ENCODE measurements around the gene TGFB1. TPM values are rescaled to one million over a fixed set of nuclear protein-coding genes. Genes with fewer than 3 reads are reported as not detected.
A peak's percentile ranks its signal among the peaks of the same experiment; 100 is the strongest.

Gene TGFB1
- total and polyA plus RNA-seq, 7 experiments from 2014 or later, result 31.4 to 322 (median 97.4) TPM

DNA sequence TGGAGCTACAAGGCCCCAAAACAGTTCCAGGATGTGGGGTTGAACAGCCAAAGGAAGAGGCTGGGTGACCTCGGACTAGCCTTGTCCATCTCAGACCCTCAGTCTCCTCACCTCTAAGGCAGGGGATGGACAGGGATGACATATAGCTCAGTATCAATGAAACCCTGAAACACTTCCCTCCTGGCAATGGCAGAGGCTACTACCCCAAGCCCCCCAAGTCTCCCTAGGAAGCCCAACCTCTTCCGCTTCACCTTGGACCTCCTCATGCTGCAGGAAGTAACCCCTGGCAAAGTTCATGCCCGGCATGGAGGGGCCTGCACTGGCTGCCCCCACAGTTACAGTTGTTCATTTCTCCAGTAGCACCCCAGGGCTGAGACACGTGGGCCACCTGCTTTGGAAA, 33.2 kb downstream of the TGFB1 start:
- H3K4me3 Mint-ChIP-seq, result no peak overlapping the region
- no peaks in the 10 kb centered on the region for H3K9me3 ChIP-seq (ENCODE audit: control insufficient read depth in 2 of 3, low read length in 3 of 3)
- H3K4me1 Mint-ChIP-seq, result peaks cover 15 to 45% (median 31%) of the 10 kb centered on the region in 7 donors
- DNase-seq, result no peak
- POLR2A ChIA-PET, result interaction anchor here (1.0 kb wide), 1 partner anchor 57 kb away, joined by 3 read pairs; the partner anchor contains the start of gene HNRNPUL1
- H3K27ac ChIP-seq (ENCODE audit: low read depth, low read length), result no peak overlapping the region
- H3K36me3 ChIP-seq (ENCODE audit: control insufficient read depth in 2 of 3, insufficient read depth in 3 of 3, low read length in 3 of 3), result peaks cover 13 to 94% (median 31%) of the 10 kb centered on the region in 3 experiments
- intact Hi-C loops (cut with micrococcal nuclease), result no loop called here
- no peak for ATAC-seq
- peaks cover 7 to 33% (median 19%) of the 10 kb centered on the region in 5 donors for H3K36me3 Mint-ChIP-seq
- CTCF ChIA-PET, result no interaction called here
- no peaks in the 10 kb centered on the region for H3K4me1 ChIP-seq (ENCODE audit: control insufficient read depth in 2 of 2, insufficient read depth in 2 of 2, low read length in 2 of 2)
- H3K27me3 ChIP-seq (ENCODE audit: control insufficient read depth in 2 of 2, insufficient read depth in 2 of 2, low read length in 2 of 2), result no peaks in the 10 kb centered on the region
- H3K4me3 ChIP-seq (ENCODE audit: low read length), result no peak overlapping the region
- H3K27ac Mint-ChIP-seq, result peak overlapping the region in 4 of 9 donors; percentile 5 to 80 (median 58)
- peaks cover 0 to 2% (median 0%) of the 10 kb centered on the region in 11 donors for H3K9me3 Mint-ChIP-seq
- no peaks in the 10 kb centered on the region for H3K27me3 Mint-ChIP-seq

DNA sequence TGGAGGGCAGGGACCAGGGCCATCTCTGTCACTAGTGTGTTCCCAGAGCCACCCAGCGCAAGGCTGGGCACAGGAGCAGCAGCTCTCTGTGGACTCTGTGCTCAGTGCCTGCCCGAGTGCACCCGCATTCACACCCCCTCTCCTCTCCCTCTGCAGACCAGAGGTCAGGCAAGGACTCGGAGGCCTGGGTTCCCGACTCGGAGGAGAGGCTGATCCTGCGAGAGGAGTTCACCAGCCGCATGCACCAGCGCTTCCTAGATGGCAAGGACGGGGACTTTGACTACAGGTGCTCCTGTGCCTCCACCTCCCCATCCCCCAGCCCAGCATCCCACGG, 33.6 kb downstream of the TGFB1 start:
- Mint-ChIP-seq H3K36me3 (peaks cover 7 to 32% (median 19%) of the 10 kb centered on the region in 5 donors), H3K4me1 (peaks cover 15 to 41% (median 30%) of the 10 kb centered on the region in 7 donors), H3K9me3 (peaks cover 0 to 2% (median 0%) of the 10 kb centered on the region in 11 donors), H3K27me3 (no peaks in the 10 kb centered on the region), H3K4me3 (no peak overlapping the region), H3K27ac (peak overlapping the region in 1 of 9 donors; percentile 80)
- CTCF ChIA-PET, result no interaction called here
- Histone ChIP-seq H3K4me3 (ENCODE audit: low read length) (no peak overlapping the region), H3K4me1 (ENCODE audit: control insufficient read depth in 2 of 2, insufficient read depth in 2 of 2, low read length in 2 of 2) (no peaks in the 10 kb centered on the region), H3K27me3 (ENCODE audit: control insufficient read depth in 2 of 2, insufficient read depth in 2 of 2, low read length in 2 of 2) (no peaks in the 10 kb centered on the region), H3K27ac (ENCODE audit: low read depth, low read length) (no peak overlapping the region), H3K36me3 (ENCODE audit: control insufficient read depth in 2 of 3, insufficient read depth in 3 of 3, low read length in 3 of 3) (peaks cover 13 to 96% (median 31%) of the 10 kb centered on the region in 3 experiments), H3K9me3 (ENCODE audit: control insufficient read depth in 2 of 3, low read length in 3 of 3) (no peaks in the 10 kb centered on the region)
- intact Hi-C loops (cut with micrococcal nuclease), result no loop called here
- POLR2A ChIA-PET, result interaction anchor here (1.0 to 1.4 kb wide), 2 partner anchors 10 to 56 kb away, joined by 3 read pairs; partner anchors contain the start of genes CCDC97 and HNRNPUL1
- ATAC-seq (no peak), DNase-seq (no peak)

DNA sequence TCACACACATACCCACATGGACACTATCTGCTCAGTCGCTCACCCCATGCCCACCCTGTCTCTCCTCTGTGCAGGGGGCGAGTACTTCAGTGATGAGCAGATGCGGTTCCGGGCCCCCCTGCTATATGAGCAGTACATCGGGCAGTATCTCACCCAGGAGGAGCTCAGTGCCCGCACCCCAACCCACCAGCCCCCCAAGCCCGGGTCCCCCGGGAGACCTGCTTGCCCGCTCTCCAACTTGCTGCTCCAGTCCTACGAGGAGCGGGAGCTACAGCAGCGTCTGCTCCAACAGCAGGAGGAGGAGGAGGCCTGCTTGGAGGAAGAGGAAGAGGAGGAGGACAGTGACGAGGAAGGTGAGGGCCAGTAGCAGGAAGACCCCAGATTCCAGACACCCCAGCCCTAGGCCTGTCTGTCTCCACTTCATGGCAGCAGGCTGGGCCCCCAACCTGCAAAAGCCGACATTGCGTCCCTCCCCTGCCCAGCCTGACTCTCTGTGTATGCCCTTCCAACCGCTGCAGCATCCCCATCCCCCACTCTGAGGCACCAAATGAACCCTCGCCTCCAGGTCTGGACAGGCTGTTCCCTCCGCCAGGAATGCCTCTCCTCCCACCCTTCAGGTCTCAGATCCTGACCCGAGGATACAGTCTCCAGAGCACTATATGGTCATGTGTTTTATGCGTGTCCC, 34.1 kb downstream of the TGFB1 start:
- Mint-ChIP-seq H3K36me3 (peaks cover 7 to 30% (median 17%) of the 10 kb centered on the region in 5 donors), H3K9me3 (peaks cover 0 to under 1% (median 0%) of the 10 kb centered on the region in 11 donors), H3K27ac (peak overlapping the region in 2 of 9 donors; percentile 49 to 80), H3K27me3 (no peaks in the 10 kb centered on the region), H3K4me3 (no peak overlapping the region), H3K4me1 (peaks cover 10 to 38% (median 26%) of the 10 kb centered on the region in 7 donors)
- no peak overlapping the region for H3K27ac ChIP-seq (ENCODE audit: low read depth, low read length)
- CTCF ChIA-PET, result no interaction called here
- ATAC-seq (no peak), DNase-seq (no peak)
- H3K27me3 ChIP-seq (ENCODE audit: control insufficient read depth in 2 of 2, insufficient read depth in 2 of 2, low read length in 2 of 2), result no peaks in the 10 kb centered on the region
- H3K4me1 ChIP-seq (ENCODE audit: control insufficient read depth in 2 of 2, insufficient read depth in 2 of 2, low read length in 2 of 2), result no peaks in the 10 kb centered on the region
- no peaks in the 10 kb centered on the region for H3K9me3 ChIP-seq (ENCODE audit: control insufficient read depth in 2 of 3, low read length in 3 of 3)
- H3K36me3 ChIP-seq (ENCODE audit: control insufficient read depth in 2 of 3, insufficient read depth in 3 of 3, low read length in 3 of 3), result peaks cover 13 to 92% (median 31%) of the 10 kb centered on the region in 3 experiments
- H3K4me3 ChIP-seq (ENCODE audit: low read length), result no peak overlapping the region
- POLR2A ChIA-PET, result interaction anchor here (1.0 to 1.4 kb wide), 2 partner anchors 10 to 56 kb away, joined by 3 read pairs; partner anchors contain the start of genes CCDC97 and HNRNPUL1
- intact Hi-C loops (cut with micrococcal nuclease), result loop anchor here in 1 of 2 donors (10.0 kb wide), 1 partner anchor 115 kb away; the partner anchor contains the start of gene DMAC2

DNA sequence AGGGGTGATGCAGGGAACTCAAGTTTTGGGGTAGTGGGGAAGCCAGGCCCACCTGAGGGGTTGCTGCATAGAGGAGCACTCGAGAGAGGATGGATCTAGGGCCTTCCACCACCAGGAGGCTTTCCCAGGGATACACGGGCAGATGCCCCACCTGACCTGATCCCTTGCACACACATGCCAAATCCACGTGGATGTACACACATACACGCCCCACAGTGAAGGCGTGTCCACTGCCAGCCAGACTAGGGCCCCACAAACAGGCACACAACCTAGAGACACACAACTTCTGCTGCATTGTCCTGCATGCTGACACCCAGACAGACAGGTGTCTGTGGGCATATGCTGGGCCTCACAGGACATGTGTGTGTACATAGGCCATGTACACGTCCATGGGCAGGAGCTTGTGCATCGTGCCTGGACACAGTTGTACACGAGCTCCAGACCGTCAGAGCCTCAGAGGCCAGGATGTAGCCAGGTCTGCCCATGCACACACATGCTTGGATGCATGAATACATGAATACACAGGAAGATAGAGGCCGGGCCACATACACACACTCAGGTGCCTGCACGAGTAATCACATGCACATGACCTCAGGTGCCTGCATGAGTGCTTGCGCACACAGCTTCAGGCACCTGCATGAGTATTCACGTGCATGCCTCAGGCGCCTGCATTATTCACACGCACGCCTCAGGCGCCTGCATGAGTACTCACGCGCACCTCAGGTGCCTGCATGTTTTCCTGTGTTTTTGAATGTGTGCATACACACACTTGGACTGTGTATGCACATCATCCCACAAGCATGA, 34.8 kb downstream of the TGFB1 start:
- ATAC-seq, result peak; percentile 1

DNA sequence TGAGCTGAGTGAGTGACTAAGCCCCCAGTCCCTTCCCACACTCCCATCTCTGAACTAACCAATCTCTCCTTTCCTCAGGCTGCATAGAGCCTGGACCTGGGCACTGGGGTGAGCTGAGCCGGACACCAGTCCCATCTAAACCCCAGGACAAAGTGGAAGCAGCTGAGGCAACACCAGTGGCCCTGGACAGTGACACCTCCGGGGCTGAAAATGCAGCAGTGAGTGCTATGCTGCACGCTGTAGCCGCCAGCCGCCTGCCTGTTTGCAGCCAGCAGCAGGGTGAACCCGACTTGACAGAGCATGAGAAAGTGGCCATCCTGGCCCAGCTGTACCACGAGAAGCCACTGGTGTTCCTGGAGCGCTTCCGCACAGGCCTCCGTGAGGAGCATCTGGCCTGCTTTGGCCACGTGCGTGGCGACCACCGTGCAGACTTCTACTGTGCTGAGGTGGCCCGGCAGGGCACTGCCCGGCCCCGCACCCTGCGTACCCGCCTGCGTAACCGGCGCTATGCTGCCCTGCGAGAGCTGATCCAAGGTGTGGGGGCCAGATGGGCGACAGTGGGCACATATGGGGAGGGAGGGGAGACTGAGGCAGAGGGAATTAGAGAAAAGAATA, 37.3 kb downstream of the TGFB1 start:
- Histone ChIP-seq H3K36me3 (ENCODE audit: control insufficient read depth in 2 of 3, insufficient read depth in 3 of 3, low read length in 3 of 3) (peaks cover 7 to 80% (median 35%) of the 10 kb centered on the region in 3 experiments), H3K4me3 (ENCODE audit: low read length) (no peak overlapping the region), H3K27me3 (ENCODE audit: control insufficient read depth in 2 of 2, insufficient read depth in 2 of 2, low read length in 2 of 2) (no peaks in the 10 kb centered on the region), H3K9me3 (ENCODE audit: control insufficient read depth in 2 of 3, low read length in 3 of 3) (no peaks in the 10 kb centered on the region), H3K27ac (ENCODE audit: low read depth, low read length) (no peak overlapping the region), H3K4me1 (ENCODE audit: control insufficient read depth in 2 of 2, insufficient read depth in 2 of 2, low read length in 2 of 2) (peaks cover 0 to 7% of the 10 kb centered on the region in 2 donors)
- ATAC-seq, result no peak
- ChIA-PET CTCF (no interaction called here), POLR2A (interaction anchor here (0.7 to 1.8 kb wide), 2 partner anchors 12 to 47 kb away, joined by 3 to 8 read pairs; partner anchors contain the start of gene B9D2)
- intact Hi-C loops (cut with micrococcal nuclease), result loop anchor here in 1 of 2 donors (10.0 kb wide), 1 partner anchor 118 kb away; the partner anchor contains the start of gene DMAC2
- DNase-seq, result no peak
- H3K4me1 Mint-ChIP-seq, result peaks cover 10 to 46% (median 37%) of the 10 kb centered on the region in 7 donors
- no peaks in the 10 kb centered on the region for H3K9me3 Mint-ChIP-seq
- no peaks in the 10 kb centered on the region for H3K27me3 Mint-ChIP-seq
- H3K27ac Mint-ChIP-seq, result peak overlapping the region in 8 of 9 donors; percentile 1 to 87 (median 67)
- H3K4me3 Mint-ChIP-seq, result no peak overlapping the region
- H3K36me3 Mint-ChIP-seq, result peaks cover 12 to 38% (median 20%) of the 10 kb centered on the region in 5 donors

More for the DNA sequence above, 34.8 kb downstream of the TGFB1 start:
- peak overlapping the region in 7 of 9 donors; percentile 2 to 80 (median 31) for H3K27ac Mint-ChIP-seq
- Histone ChIP-seq H3K4me3 (ENCODE audit: low read length) (no peak overlapping the region), H3K27me3 (ENCODE audit: control insufficient read depth in 2 of 2, insufficient read depth in 2 of 2, low read length in 2 of 2) (no peaks in the 10 kb centered on the region), H3K27ac (ENCODE audit: low read depth, low read length) (no peak overlapping the region), H3K36me3 (ENCODE audit: control insufficient read depth in 2 of 3, insufficient read depth in 3 of 3, low read length in 3 of 3) (peaks cover 7 to 86% (median 31%) of the 10 kb centered on the region in 3 experiments), H3K9me3 (ENCODE audit: control insufficient read depth in 2 of 3, low read length in 3 of 3) (no peaks in the 10 kb centered on the region), H3K4me1 (ENCODE audit: control insufficient read depth in 2 of 2, insufficient read depth in 2 of 2, low read length in 2 of 2) (no peaks in the 10 kb centered on the region)
- peaks cover 8 to 32% (median 23%) of the 10 kb centered on the region in 7 donors for H3K4me1 Mint-ChIP-seq
- no peaks in the 10 kb centered on the region for H3K27me3 Mint-ChIP-seq
- ChIA-PET POLR2A (interaction anchor here (1.4 kb wide), 1 partner anchor 9 kb away, joined by 3 read pairs; the partner anchor contains the start of gene CCDC97), CTCF (interaction anchor here (0.6 kb wide), 1 partner anchor 1887 kb away, joined by 5 read pairs; no protein-coding TSS in a partner anchor)
- H3K36me3 Mint-ChIP-seq, result peaks cover 7 to 28% (median 16%) of the 10 kb centered on the region in 5 donors
- no peak for DNase-seq
- no peaks in the 10 kb centered on the region for H3K9me3 Mint-ChIP-seq
- H3K4me3 Mint-ChIP-seq, result no peak overlapping the region
- intact Hi-C loops (cut with micrococcal nuclease), result loop anchor here in 1 of 2 donors (10.0 kb wide), 1 partner anchor 116 kb away; the partner anchor contains the start of gene DMAC2
